ENCODE data around the gene CPEB4.

The CPEB4 gene

GRCh38 chr5:173974688-173975239, 86.6 kb downstream of the CPEB4 start:
- no peak for DNase-seq (ENCODE audit: low spot score)

GRCh38 chr5:173981185-173981761, 93.1 kb downstream of the CPEB4 start:
- DNase-seq (ENCODE audit: low spot score), result no peak

DNA sequence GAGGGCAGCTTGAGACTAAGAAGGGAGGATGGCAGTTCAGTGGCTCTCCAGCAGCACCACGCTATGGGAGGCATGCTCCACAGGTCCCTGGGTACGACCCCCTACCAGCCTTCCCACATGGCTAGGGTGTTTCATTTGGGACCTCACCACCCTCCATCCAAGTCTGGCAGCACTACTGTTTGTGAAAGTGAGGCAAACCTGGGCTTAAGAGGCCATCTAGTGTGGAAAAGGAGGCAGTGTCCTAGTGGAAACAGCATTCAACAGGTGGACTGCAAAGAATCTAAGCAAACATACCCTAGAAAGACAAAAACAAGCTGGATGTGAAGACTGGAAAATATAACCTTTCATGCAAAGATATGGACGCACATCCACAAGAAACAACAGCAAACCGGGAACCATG, 96.1 kb downstream of the CPEB4 start:
- no peak for DNase-seq (ENCODE audit: low spot score)

- no peak for DNase-seq (ENCODE audit: low spot score)
Observed at GRCh38 chr5:173988554-173989431, 100.6 kb downstream of the CPEB4 start, which contains the start of gene C5orf47. TSS of gene C5orf47 (plus strand) at chr5:173989170. CDS start at chr5:173989264, 94 bp downstream.

DNA sequence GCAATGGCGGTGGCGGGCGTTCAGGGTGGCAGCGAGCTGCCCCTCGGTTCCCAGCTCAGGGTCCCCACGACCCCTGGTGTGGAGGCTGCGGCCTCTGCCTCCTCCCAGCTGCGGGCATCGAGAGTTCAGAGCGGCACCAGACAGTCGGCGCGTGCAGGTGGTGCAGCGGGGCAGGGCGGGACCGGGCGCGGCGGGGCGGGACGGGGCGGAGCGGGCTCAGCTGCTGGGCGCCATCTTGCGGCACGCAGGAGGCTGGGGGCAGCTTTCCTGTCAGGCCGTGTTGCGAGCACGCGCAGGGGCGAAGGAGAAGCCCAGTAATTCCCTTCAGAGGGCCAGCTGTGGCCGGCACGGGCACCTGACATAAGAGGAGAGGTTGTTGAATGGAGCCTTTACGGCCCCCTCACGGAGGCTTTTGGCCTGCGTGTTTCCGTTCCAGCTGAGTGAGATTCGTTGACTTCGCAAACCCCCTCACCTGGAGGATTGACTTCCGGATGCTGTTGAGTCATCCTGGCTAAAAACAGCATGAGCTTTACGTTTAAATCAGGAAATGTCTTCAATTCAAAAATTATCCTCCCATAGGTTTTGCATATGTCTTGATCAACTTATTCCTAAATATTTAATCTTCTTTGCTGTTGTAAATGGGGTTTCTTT, 101.4 kb downstream of the CPEB4 start:
- DNase-seq (ENCODE audit: low spot score), result no peak

DNA sequence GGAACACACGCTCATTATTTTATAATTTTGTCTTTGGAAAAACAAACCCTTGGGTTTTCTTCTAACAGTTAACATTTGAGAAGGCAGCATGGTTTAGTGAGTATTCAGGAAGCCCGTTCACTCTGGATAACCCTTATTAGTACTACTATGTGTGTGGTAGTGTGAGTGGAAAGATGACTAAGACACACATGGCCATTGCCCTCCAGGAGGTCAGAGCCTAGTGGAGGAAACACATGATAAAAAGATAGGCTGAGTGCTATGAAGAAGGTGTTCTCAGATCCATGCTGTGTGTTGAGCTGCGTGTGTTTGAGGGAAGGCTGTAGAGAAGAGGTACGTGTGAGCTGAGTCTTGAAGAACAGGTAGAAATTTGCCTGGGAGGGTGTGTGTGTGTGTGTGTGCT, 109.2 kb downstream of the CPEB4 start:
- DNase-seq (ENCODE audit: low spot score), result no peak

GRCh38 chr5:173998531-173998930, 110.4 kb downstream of the CPEB4 start:
- DNase-seq (ENCODE audit: low spot score), result no peak

GRCh38 chr5:174000076-174000475, 111.9 kb downstream of the CPEB4 start:
- DNase-seq (ENCODE audit: low spot score), result no peak

DNA sequence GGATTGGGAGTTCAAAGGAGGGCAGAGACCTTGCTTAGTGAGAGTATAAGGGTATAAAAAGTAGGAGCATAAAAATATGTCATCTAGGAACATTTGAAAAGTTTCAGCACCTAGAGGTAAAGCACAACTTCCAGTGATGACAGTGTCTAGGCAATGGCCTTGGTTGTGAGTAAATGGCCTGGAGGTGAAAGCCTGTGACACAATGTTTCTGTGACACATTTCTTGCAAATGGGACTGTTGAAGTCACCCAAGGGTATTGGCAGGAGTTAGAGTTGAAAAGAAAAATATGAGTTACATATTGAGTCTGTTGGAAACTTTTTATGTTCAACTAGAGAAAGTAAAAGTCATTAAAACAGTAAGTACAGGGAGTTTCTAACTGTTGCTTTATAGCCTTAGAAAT, 115.6 kb downstream of the CPEB4 start:
- DNase-seq (ENCODE audit: low spot score), result no peak

DNA sequence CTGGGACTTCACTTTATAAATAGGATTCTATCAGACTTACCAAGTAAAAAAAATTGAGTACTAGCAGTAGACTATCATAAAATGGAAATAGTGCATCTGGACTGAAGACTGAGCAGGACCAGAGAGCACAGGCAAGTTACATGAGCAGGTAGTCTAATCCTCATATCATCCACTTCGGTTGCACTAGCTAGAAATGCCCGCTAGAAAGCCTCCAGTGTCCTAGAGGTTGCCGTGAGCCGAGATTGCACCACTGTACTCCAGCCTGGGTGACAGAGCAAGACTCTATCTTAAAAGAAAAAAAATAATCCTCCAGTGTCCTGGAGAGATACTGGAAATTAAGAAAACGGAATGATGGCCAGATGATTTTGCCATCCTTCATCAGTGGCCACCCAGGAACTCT, 120.8 kb downstream of the CPEB4 start:
- no peak for DNase-seq (ENCODE audit: low spot score)

GRCh38 chr5:174010365-174010764, 122.2 kb downstream of the CPEB4 start:
- no peak for DNase-seq (ENCODE audit: low spot score)

GRCh38 chr5:174011441-174011840, 123.3 kb downstream of the CPEB4 start:
- DNase-seq (ENCODE audit: low spot score), result no peak

Data from ecto neural progenitor cell (in vitro differentiated cells).